HEK293 (cell line): ENCODE data around the gene ADAM33.

Experiments used
- REST ChIP-seq: fragments of 450-650 bp; formaldehyde crosslinking; IDR thresholded peaks from 2 replicates; pipeline ENCODE4 v1.5.1; 2016; ENCODE audit warnings: missing biosample characterization, missing genetic modification characterization
- TCF7L2 ChIP-seq: IDR thresholded peaks from 2 replicates; pipeline ENCODE4 v1.6.1; 2011; ENCODE audit warnings: low read depth, mild to moderate bottlenecking, inconsistent platforms, low read length, moderate library complexity, borderline replicate concordance
- ZNF157 ChIP-seq: fragments of 450-650 bp; formaldehyde crosslinking; IDR thresholded peaks from 2 replicates; pipeline ENCODE4 v1.5.1; 2016; ENCODE audit warnings: missing biosample characterization, missing genetic modification characterization
- ZNF302 ChIP-seq: fragments of 450-650 bp; formaldehyde crosslinking; IDR thresholded peaks from 2 replicates; pipeline ENCODE4 v1.5.1; 2016; ENCODE audit warnings: missing biosample characterization, missing genetic modification characterization, low read depth

GRCh38 chr20:3680701-3681351 lies 984 bp downstream of the ADAM33 start:
- TF ChIP-seq ZNF302 (tag by site-specific recombination) = no peak
- TF ChIP-seq ZNF157 = no peak
- TF ChIP-seq TCF7L2 = no peak
- no peak for TF ChIP-seq REST (tag by site-specific recombination)
